ENCODE data around the gene ACRBP. TPM values are rescaled to one million over a fixed set of nuclear protein-coding genes. Genes with fewer than 3 reads are reported as not detected.

ACRBP gene
- total RNA-seq, 1 donor from 2014 or later: 19.3 TPM

DNA sequence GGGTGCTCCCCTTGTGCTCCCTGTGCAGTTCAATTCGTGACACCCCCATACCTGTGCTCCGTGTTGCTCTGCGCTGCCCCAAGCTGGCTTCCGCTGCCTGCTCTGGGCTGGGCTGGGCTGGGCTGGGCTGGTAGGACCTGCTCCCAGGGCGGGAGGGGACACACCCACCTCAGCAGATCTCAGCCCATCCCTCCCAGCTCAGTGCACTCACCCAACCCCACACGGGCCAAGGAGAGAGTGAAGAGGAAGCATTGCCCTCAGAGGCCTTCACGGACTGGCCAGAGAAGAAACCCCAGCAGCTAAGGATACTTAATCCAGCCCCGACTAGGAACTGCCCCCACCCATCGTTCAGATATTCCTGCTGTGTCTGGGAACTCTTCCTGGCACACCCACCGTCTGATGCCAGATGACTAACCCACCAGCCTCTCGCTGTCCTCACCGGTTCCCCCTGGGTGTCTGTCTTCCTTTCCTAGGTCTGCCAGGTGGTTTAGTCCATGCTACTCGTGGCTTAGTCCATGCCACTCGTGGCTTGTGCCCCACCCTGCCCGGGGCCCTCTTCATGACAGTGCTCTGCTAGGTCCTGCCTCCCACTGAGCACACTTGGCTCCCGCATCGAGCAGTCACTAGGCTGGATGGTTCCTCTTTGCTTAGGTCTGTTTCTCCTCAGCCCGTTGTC is 11.2 kb downstream of the ACRBP start, which contains the start of gene LPAR5:
Gene LPAR5, minus strand, starts transcription at position 104 of the 676 bp plus-strand sequence. CDS start 14,711 bp downstream, outside the sequence.
- no peak for DNase-seq (ENCODE audit: low spot score)
- Mint-ChIP-seq H3K9me3 (ENCODE audit: unreplicated experiment) (no peaks in the 10 kb centered on the region), H3K4me1 (ENCODE audit: unreplicated experiment) (peaks cover 69% of the 10 kb centered on the region), H3K27me3 (ENCODE audit: unreplicated experiment) (peaks cover 4% of the 10 kb centered on the region), H3K4me3 (ENCODE audit: unreplicated experiment) (no peak within 1 kb of the TSS), H3K27ac (ENCODE audit: unreplicated experiment) (no peak within 1 kb of the TSS), H3K36me3 (ENCODE audit: low read depth, unreplicated experiment) (peaks cover 5% of the 10 kb centered on the region)
- TF ChIP-seq, protein P1, sequence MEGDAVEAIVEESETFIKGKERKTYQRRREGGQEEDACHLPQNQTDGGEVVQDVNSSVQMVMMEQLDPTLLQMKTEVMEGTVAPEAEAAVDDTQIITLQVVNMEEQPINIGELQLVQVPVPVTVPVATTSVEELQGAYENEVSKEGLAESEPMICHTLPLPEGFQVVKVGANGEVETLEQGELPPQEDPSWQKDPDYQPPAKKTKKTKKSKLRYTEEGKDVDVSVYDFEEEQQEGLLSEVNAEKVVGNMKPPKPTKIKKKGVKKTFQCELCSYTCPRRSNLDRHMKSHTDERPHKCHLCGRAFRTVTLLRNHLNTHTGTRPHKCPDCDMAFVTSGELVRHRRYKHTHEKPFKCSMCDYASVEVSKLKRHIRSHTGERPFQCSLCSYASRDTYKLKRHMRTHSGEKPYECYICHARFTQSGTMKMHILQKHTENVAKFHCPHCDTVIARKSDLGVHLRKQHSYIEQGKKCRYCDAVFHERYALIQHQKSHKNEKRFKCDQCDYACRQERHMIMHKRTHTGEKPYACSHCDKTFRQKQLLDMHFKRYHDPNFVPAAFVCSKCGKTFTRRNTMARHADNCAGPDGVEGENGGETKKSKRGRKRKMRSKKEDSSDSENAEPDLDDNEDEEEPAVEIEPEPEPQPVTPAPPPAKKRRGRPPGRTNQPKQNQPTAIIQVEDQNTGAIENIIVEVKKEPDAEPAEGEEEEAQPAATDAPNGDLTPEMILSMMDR (IDR thresholded peaks at IDR 0.05; ENCODE audit: unreplicated experiment): no peak

DNA sequence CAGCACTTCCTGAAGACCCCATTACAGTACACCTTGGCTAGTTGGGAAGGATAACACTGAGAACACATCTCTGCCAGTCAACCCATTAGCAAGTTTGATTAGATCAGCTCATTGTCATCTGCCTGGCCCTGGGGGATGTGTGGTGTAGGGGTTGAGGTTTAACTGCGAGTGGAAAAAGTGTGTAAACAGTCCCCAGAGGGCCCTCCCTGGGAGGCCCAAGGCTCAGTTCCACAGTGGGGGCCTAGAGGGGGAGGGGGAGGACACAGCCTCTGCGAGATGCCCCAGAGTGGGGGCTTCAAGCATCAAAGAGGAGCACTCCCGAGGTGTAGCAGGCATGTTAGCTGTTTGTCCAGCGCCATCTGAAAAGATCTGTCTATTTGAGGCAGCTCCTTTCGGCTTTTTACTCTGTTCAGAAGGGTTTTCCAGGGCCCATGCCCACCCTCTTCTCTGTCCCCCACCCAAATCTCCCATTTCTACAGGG is 11.8 kb downstream of the ACRBP start:
- Mint-ChIP-seq H3K4me1 (ENCODE audit: unreplicated experiment) (peaks cover 69% of the 10 kb centered on the region), H3K27me3 (ENCODE audit: unreplicated experiment) (peaks cover 4% of the 10 kb centered on the region), H3K27ac (ENCODE audit: unreplicated experiment) (no peak overlapping the region)

DNA sequence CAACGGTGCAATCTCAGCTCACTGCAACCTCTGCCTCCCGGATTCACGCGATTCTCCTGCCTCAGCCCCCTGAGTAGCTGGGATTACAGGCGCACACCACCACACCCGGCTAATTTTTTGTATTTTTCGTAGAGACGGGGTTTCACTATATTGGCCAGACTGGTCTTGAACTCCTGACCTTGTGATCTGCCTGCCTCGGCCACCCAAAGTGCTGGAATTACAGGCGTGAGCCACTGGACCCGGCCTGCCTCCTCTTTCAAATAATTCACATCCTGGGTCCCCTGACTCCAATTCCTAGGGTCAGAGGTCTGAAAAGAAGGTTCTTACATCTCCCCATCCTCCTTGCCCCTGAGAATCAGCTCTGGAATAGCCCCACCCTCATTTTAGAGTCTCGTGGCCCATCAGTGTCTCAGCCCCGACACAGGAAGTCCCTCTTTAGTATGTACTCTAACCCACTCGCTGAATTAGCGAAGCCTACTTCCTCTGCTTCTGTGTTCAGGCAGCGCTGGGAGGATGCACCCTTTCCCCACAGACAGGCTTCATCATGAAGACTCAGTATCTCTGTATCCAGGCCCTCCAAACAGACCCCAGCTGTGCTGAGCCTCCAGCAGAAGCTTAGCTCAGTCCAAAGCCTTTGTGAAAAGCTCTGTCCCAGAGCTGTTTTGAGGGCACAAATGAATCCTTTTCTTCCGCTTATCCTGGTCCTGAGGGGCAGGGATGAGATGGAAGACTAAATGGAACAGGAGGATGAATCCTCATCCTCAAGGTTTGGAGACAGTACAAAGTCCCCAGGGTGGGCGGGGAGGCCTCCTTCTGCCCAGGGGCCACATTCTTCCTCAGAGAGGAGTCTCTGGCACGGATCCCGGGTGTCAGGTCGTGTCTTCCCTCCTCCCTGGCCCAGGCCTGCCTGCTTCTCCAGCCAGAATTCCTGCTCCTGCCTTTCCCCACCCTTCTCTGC is 14.9 kb downstream of the ACRBP start:
- TF ChIP-seq, protein P1 (IDR thresholded peaks at IDR 0.05; ENCODE audit: unreplicated experiment): no peak
- H3K9me3 Mint-ChIP-seq (ENCODE audit: unreplicated experiment): no peaks in the 10 kb centered on the region
- H3K4me1 Mint-ChIP-seq (ENCODE audit: unreplicated experiment): peaks cover 54% of the 10 kb centered on the region
- peak overlapping the region; percentile 65 for H3K4me3 Mint-ChIP-seq (ENCODE audit: unreplicated experiment)
- H3K36me3 Mint-ChIP-seq (ENCODE audit: low read depth, unreplicated experiment): no peaks in the 10 kb centered on the region
- H3K27me3 Mint-ChIP-seq (ENCODE audit: unreplicated experiment): no peaks in the 10 kb centered on the region
- H3K27ac Mint-ChIP-seq (ENCODE audit: unreplicated experiment): peak overlapping the region; percentile 83
- DNase-seq (ENCODE audit: low spot score): no peak

More for the DNA sequence above, 11.8 kb downstream of the ACRBP start:
- TF ChIP-seq, protein P1 (IDR thresholded peaks at IDR 0.05; ENCODE audit: unreplicated experiment): no peak
- Mint-ChIP-seq H3K36me3 (ENCODE audit: low read depth, unreplicated experiment) (no peaks in the 10 kb centered on the region), H3K9me3 (ENCODE audit: unreplicated experiment) (no peaks in the 10 kb centered on the region), H3K4me3 (ENCODE audit: unreplicated experiment) (no peak overlapping the region)
- no peak for DNase-seq (ENCODE audit: low spot score)

DNA sequence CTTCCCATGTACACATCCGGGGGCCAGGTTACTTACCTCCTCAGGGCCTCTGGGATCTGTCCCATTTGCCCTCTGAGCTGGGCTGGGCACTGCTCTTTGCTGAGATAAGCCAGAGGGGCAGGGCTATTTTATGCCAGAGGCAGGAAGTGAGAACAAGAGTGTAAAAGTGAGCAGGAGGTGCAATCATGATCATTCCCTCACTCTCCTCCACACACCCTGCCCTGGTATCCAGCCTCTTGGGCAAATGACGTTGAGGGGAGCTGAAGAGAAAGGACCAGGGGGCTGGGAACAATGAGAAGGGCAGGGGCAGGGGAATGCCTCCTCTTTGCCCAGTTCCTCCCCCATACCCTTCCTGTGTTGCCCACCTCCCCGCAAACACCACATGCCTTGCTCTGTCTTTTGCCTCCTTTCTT is 15.7 kb downstream of the ACRBP start:
- no peaks in the 10 kb centered on the region for H3K36me3 Mint-ChIP-seq (ENCODE audit: low read depth, unreplicated experiment)
- no peaks in the 10 kb centered on the region for H3K27me3 Mint-ChIP-seq (ENCODE audit: unreplicated experiment)
- peak overlapping the region; percentile 83 for H3K27ac Mint-ChIP-seq (ENCODE audit: unreplicated experiment)
- H3K9me3 Mint-ChIP-seq (ENCODE audit: unreplicated experiment): no peaks in the 10 kb centered on the region
- no peak for DNase-seq (ENCODE audit: low spot score)
- TF ChIP-seq, protein P1 (IDR thresholded peaks at IDR 0.05; ENCODE audit: unreplicated experiment): no peak
- H3K4me1 Mint-ChIP-seq (ENCODE audit: unreplicated experiment): peaks cover 53% of the 10 kb centered on the region
- H3K4me3 Mint-ChIP-seq (ENCODE audit: unreplicated experiment): no peak overlapping the region
